GM21515 (cell line): ENCODE measurements around the gene NNT.
A peak's percentile ranks its signal among the peaks of the same experiment; 100 is the strongest.
"Not testable (repeated sequence)": the region's sequence is repeated elsewhere in the genome, so short reads cannot be mapped to it uniquely, and the experiment has no call there.

Experiments used
- ATAC-seq: cut with Tn5 transposase; IDR thresholded peaks from one replicate; pipeline ENCODE4 v1.9.1; 2021; ENCODE audit not compliant: unreplicated experiment

The NNT gene

GRCh38 chr5:43602461-43603343, at the start of gene NNT:
Gene NNT (plus strand): TSS chr5:43603180. CDS start chr5:43609196, 6,016 bp downstream.
- peak; percentile 89 for ATAC-seq

- no peak for ATAC-seq
Observed at GRCh38 chr5:43553381-43553780, 49.6 kb upstream of the NNT start.

- no peak for ATAC-seq
Observed at GRCh38 chr5:43554497-43554896, 48.5 kb upstream of the NNT start.

- peak; percentile 25 for ATAC-seq
Observed at GRCh38 chr5:43555895-43556606, 46.9 kb upstream of the NNT start.

DNA sequence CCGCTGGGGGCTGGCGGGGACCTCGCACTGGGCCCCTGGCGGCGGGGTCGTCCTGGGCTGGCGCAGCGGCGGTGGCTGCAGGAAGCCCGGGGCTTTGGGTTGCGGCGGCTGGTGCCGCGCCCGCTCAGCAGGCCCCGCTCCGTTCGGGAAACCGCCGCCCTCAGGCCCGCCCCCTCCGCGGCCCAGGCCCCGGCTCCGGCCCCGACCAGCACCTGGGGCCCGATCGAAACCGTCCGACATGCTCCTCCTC, 46.4 kb upstream of the NNT start:
- peak; percentile 89 for ATAC-seq

DNA sequence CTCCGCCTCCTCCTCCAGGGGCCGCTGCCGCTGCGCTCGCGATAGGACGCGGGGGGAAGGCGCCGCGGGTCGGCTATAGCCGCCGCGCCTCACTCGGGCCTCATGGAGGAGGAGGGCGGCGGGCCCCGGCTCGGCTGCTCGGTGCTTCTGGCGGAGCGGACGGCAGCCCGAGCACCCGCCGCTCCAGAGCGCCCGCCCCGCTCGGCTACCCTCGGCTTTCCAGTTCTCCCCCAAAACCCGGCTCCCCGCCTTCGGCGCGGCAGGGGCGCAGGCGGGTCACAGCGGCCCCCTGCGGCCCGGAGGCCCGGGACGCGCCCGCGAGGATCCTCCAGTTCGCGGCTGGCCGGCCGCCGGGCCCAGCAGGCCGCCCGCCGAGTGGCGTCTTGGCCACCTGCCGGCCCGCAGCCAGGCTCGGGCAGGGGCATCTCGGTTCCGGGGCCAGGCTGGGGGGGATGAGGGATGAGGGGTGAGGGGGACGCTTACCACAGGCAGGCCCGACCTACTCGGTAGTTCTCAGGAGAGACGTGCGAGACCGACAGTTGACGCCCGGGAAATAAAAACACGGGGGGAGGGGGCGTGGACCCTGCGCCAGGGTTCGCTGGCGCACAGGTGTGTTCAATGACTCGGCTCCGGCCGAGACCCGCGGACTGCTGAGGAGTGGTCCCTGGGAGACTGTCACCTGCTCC, 46.0 kb upstream of the NNT start, which contains the start of gene PAIP1:
TSS of gene PAIP1 (minus strand) at position 221 of the 686 bp plus-strand sequence. CDS start 231 bp downstream, outside the sequence.
- ATAC-seq, result peak; percentile 78

GRCh38 chr5:43560128-43560527, 42.9 kb upstream of the NNT start:
- no peak for ATAC-seq

GRCh38 chr5:43561356-43561755, 41.6 kb upstream of the NNT start:
- no peak for ATAC-seq

DNA sequence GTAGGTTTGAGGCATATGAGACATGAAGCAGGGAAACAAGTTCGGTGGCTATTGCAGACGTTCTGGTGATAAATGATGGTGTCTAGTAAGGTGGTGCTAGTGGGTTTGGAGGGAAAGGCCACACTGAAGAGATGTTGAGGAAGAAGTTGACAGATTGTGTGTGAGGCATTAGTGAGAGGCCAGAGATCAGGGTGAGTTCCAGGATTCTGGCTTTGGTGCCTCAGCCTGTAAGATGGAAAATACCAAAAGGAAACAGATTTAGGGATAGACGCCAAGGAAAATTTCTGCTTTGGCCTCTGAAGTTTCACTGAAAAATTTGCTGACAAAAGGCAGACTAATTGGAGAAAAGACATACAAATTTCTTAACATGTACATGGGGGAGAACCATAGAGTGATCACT, 39.7 kb upstream of the NNT start:
- ATAC-seq, result no peak

DNA sequence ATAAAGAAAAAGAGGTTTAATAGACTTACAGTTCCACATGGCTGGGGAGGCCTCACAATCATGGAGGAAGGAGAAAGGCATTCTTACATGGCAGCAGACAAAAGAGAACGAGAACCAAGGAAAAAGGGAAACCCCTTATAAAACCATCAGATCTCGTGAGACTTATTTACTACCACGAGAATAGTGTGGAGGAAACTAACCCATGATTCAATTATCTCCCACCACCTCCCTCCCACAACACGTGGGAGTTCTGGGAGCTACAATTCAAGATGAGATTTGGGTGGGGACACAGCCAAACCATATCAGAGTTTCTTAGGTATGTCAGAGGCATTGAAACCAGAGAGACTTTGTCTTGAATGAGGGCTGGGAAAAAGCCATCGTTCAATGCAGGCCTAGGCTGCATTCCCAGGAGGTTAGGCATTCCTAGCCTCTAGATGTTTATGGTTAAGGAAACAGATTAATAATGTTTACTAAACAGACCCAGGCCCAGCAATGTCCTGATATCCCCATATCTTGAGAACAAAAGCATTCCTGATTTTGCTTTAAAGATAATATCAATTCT, 38.6 kb upstream of the NNT start:
- ATAC-seq, result no peak

- no peak for ATAC-seq
Observed at GRCh38 chr5:43565043-43565442, 37.9 kb upstream of the NNT start.

DNA sequence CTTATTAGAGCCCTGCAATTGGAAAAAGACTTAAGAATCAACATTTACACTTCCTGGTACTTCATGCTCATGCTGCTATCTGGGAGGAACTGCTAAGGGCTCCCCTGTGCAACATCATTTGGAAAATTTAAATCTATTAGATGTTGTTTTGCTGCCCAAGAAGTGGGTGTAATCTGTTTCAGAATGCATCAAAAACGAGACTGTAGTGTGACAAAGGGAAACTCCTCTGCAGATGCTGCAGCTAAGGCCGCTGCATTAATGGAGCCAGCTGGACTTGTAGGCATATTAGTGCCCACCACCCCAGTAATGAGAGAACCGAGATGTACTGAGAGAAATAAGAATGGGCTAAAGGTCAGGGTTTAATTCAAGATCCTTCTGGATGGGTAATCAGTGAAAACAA, 35.0 kb upstream of the NNT start:
- ATAC-seq, result no peak

DNA sequence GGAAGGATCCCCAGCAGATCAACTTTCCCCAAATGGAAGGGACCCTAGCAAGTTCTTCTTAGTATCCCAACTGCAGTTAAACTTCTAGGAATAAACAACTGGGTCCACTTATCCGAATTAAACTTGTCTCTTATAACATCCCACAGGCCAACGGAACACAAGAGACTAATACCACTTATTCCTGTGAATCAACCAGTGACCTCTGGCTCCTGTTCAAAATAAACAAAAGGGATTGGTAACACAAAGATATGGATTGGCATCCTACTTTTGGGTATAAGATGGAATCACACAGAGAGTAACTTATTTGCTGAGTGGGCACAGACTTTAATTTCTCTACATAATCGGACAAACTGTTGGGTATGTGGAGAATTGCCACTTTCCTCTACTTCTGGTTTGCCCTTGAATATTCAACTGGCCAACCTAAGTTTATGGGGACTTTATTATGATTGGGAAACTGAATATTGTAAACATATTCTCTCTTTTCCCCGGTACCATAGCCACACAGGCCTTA, 33.7 kb upstream of the NNT start:
- no peak for ATAC-seq

- ATAC-seq, result no peak
Observed at GRCh38 chr5:43570450-43571158, 32.4 kb upstream of the NNT start.

GRCh38 chr5:43571237-43571636, 31.7 kb upstream of the NNT start:
- ATAC-seq, result no peak

- no peak for ATAC-seq
Observed at GRCh38 chr5:43572357-43572756, 30.6 kb upstream of the NNT start.

DNA sequence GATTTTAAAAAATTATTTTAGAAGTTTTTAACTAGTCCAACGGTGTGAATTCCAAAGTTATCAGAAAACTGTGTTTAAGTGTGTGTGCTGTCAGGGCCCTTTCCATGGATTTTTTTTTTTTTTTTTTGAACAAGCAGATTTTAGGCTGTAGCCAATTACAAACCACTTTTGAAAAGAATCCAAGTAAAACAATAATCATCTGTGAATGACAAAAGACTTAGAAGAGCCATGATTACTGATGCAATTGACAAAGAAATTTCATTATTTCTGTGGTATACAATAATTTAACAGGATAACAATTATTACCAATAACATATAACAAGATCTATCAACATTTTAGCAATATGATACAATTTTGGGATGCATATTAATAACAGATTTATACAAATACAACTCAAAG, 29.9 kb upstream of the NNT start:
- ATAC-seq, result no peak

- not testable (repeated sequence) for ATAC-seq
Observed at GRCh38 chr5:43580402-43581210, 22.4 kb upstream of the NNT start.

DNA sequence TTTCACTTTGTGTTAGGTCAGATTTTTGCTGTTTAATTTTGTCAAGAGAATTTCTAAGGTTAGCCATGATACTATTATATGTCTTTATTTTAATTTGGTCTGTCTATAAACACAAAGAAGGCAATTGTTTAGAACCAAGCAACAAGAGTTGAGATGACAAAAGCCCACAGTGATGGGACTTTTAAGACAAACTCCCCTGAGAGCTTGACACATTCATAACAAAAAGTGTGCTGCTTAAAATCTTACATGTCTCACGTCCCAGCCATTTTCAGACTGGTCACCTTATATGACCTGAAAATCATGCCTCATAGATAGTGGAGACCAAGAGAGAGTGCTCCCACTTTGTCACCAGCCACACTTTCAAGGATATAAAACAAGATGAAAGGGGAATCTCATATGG, 21.6 kb upstream of the NNT start:
- ATAC-seq, result no peak
